Measurements from ENCODE around the gene GNAI1.

Gene GNAI1

DNA sequence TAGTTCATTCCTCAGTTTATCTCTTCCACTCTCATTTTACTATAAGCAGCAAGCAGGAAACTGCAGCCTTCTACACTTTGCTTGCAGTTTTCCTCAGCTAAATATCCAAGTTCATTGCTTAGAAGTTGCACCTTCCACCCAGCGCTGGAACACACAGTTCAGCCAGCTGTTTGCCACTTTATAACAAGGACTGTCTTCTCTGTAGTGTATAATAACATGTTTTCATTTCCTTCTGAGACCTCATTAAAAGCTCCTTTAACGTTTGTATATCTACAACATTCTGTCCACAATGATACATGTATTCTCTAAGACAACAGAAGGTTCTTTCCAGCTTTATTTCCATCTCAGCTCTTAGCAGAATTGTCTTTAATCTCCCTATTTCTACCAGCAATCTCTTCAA, 74.1 kb downstream of the GNAI1 start:
- DNase-seq (ENCODE audit: low read depth in 2 of 2) = no peak

DNA sequence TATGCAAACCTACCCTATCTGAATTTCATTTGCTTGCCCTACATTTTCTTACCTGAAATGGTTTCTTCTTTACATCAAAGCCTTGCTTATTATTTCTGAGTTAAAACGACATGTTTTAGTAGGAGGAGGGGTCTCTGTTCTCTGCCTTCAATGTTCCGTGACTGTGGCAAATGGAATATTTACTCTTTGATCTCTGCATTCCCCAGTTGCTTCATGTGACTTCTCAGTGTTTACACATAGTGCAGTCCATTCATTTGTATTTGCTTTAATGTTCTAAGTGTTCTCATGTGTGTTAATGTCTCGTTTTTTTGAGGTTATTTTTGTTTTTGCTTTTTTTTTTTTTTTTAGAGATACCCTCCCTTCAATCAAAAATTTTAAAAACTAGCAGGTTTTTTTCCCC, 75.8 kb downstream of the GNAI1 start:
- DNase-seq (ENCODE audit: low read depth in 2 of 2) = no peak

DNA sequence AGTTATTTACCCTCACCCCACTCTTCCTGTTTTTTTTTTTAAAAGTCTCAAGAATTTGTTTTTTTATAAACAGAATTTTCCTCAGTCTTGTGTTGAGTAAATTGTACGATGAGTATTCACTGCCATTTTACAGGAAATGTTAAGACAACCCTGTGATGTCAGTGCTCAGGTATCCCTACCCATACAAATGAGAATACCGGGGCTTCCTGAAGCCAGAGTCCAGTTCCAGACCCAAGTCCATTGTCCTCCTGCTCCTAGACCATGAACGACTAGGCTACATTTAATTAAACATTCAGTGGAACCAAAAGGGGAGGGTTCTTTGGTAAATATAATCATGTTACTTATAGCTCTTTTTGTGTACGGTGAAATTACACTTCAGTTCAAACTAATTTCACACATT, 79.2 kb downstream of the GNAI1 start:
- DNase-seq (ENCODE audit: low read depth in 2 of 2) = no peak

DNA sequence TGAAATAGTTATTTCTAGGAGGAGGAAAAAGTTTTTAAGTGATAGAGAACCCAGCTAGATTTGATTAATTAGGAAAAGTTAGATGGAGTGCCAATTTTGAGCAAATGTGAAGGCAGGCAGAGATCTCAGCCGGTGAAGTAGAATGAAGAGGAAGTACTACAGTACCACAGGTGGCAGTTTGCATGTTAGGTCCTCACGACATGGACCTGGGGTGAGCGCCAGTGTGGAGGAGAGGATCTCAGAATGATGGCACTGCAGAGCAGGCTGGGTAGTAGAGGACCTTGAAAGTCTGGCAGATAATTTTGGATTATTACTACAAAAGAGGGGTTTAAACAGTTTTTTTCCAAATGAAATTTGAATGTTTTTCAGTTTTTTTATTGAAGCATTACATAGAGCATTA, 81.1 kb downstream of the GNAI1 start:
- no peak for DNase-seq (ENCODE audit: low read depth in 2 of 2)

DNA sequence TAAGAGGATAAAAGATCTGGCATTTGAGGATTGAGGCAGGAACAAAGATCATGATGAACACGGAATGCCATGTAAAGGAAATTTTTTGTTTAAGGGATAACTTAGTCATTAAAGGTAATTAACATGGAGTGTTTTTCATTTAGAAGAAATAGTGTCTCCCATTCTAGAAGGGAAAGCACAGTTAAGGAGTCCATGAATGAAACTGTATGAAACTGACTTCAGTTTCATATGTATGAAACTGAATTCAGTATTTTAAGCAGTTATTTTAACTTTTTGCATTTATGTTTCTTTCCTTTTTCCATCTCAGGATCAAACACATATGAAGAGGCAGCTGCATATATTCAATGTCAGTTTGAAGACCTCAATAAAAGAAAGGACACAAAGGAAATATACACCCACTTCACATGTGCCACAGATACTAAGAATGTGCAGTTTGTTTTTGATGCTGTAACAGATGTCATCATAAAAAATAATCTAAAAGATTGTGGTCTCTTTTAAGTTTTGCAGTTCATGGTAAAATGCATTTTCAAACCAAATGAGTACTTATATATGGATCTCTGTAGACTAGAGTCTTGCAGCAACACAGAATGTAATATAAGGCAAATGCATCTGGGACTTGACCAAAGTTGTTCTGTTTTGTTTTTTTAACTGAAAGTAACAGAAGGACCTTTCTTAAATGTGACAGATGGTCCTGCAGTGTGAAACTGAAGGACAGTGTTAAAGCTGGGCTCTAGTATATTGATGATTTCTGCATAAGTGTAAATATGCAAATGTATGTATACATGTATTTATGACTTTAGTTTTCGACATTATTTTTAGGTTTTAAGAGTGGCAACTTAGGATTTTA, 82.6 kb downstream of the GNAI1 start:
- no peak for DNase-seq (ENCODE audit: low read depth in 2 of 2)

DNA sequence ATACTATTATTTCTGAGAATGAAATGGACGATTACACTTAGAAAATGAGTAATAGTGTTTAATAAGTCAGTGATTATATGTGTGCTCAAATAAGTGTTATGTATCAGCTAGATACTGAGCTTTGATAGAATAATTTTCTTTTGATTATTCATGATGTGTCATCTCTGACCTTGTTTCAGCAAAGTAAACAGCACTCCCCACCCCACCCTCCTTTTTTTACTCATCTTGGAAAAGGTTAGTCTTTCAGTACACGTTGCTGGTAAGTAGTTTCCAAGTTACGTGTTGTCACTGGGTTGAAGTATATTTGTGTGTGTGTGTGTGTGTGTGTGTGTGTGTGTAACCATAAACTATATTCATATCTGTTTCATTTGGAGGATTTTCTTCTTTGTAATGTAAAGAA, 84.1 kb downstream of the GNAI1 start:
- peak; percentile 7 to 16 for DNase-seq (ENCODE audit: low read depth in 2 of 2)

DNA sequence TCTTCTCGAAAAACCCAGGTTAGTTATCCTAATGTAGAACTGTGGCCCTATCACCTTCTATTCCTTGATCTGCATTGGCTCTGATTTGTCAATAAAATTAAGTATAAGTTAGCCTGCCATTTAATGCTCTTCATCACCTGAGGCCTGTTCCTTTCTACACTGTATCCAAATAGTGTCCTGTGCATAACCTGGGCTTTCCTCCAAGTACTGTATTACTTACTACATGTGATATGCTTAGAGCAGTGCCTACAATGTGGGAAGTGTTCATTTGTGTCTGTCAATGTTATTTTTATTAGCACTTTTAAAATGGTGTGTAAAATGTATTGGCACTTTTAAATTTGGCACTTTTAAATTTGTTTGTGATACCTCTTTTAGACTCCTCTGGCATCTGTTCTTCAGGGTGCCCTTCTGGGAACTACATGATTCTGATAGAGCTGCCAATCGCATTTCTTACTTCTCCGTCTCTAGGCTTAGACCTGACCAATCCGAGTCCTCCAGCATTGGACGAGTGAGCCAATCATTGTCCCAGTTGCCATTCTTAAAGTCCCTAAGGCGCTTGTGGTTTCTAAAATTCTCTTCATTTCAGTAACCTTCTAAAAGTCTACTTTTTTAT, 85.5 kb downstream of the GNAI1 start:
- DNase-seq (ENCODE audit: low read depth in 2 of 2) = no peak

DNA sequence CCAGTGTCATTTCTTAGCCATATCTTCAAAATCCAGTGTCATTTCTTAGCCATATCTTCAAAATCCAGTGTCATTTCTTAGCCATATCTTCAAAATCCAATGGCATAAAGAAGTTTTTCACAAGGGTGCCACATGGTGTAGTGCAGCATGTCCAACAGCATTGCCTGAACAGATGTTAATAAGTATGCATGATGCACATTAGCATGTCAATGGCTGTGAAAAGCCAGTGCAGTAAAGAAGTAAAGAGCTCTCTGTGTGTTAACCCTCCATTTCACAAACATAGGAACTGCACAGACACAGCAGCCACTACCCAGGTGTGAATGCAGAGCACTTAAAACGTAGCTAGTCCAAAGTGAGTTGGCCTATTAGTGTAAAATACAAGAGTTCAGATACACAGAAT, 89.8 kb downstream of the GNAI1 start:
- no peak for DNase-seq (ENCODE audit: low read depth in 2 of 2)

DNA sequence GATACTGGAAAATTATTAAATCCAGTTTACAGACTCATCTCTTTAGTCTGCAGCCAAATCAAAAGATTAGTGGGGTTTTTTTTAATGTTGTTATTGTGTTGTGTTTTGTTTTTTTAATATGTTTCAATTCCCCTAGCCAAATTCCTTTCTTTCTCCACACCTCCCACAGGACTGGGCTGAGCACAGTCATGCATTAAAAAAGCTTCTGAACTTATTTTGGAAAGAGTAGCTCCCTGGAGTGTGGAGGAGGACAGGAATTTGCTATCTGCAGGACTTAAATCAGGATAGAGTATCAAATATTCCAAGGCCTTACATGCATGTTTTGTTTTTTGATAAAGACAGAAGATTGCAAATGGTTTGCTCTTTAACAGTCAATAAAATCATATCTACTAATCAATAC, 90.7 kb downstream of the GNAI1 start:
- DNase-seq (ENCODE audit: low read depth in 2 of 2) = no peak

DNA sequence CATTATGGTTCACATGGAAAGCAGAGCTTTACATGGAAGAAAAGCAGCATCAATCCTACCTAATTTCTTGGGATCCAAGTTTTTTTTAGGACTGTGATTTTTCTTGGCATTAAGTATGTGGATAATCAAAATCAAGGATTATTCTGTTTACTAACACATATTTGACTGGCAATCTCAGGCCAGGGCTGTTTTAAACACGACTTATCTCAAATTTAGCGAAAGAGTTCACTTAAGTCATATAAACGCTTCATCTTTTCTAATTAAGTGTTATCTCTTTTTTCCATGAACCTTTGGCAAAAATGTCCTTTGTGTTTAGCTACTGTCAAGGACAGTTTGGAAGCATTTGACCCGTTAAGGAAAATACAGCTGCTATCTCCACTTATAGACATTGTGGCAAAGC, 92.0 kb downstream of the GNAI1 start:
- no peak for DNase-seq (ENCODE audit: low read depth in 2 of 2)

DNA sequence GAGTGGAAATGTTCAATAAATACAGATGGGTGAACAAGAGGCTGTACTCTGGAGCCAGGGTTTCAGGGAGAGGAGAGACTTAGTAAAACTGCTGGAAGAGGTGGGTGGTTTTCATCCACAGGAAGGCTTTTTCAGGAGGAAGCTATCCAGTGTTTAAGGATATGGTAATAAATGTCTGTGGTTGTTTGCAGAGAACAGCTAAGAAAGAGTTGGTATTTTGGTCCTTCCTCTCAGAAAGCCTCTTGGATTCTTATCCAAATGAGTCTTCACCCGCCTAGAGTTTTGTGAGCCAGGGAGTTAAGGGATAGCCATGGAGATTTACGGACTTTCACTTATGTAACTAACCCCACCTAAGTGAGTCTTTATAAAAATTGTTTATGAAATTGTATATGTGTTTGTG, 95.7 kb downstream of the GNAI1 start:
- no peak for DNase-seq (ENCODE audit: low read depth in 2 of 2)

DNA sequence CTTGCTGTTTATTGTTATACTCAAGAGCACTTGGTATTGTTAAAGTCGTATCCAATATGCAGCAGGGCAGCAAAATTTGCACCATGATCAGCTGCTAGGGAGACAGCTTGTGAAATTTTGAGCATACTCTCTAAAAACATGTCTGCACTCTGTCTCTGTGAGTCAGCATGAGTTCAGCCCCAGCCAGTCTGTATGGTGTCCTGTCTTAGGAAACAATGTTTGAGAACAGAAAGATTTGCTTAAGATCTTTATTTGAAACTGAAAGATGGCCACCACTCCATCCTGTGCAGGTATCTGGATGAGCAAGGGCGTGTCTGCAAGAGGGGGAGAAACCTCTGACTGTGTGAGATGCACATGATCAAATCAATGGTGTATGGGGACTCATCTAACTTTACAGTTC, 97.1 kb downstream of the GNAI1 start:
- no peak for DNase-seq (ENCODE audit: low read depth in 2 of 2)

DNA sequence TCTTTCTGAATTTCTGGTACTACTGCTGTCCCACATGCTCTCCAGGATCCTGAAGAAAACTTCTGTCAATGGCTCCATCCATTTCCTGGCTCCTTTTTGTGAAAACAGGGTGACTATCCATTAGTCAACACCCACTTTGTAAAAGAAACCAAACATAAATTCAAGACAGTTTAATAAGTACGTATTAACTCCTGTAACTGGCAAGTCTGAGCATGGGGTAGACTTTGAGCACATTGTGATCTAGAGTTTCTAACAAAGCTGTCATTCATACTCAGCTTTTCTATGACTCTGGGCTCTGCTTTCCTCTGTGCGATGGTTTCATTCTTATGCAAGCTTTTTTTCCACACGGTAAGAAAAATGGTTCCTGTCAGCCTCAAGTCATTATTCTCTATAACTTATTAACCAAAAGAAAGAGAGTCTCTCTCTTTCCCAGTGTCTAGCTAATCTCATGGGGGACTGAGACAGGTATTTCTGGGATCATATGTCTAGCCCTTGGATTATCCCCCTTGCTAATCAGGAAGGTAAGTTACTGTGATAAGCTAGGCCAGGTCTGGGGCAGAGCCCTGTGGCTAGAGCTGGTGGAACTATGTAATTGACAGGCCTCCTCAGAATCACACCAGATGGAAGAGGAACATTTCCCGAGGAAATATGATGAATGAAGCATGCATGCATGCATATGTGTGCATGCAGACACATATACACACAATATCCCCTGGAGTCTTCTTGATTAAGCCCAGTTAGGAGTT, 98.5 kb downstream of the GNAI1 start:
- no peak for DNase-seq (ENCODE audit: low read depth in 2 of 2)

DNA sequence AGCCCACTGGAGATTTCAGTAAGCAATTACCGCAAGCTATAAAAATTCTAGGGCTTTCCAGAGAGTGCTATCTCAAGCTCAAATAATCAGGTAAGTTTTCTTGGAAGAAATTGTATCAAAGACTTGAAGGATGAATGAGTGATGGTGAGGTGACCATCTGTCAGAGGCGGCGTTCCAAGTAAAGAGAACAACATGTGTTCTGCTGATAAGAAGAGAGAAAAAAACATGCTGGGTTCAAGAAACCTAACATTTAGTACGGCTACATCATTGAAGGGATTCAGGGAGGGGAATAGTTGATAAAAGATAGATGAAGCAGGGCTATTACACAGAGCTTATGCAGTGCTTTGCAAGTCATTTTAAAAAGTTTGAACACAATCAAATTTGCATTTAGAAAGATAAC, 100.7 kb downstream of the GNAI1 start:
- no peak for DNase-seq (ENCODE audit: low read depth in 2 of 2)

DNA sequence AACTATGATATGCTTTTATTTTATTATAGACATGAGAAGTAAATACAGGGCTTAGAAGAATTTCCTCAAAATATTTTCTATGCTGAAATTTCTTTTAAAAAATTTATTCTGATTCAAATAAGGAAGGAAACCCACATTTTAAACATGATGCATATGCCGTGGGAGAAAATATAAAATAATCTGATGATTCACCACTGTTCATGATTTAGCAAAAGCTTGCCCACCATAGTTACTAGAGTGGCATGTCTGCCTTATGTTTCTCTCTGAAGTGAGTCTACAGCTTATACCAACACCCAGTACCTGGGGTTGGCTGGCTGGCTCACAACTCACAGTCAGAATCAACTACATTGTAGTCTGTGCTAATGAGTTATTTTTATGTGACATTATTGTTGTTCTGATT, 102.0 kb downstream of the GNAI1 start:
- no peak for DNase-seq (ENCODE audit: low read depth in 2 of 2)

DNA sequence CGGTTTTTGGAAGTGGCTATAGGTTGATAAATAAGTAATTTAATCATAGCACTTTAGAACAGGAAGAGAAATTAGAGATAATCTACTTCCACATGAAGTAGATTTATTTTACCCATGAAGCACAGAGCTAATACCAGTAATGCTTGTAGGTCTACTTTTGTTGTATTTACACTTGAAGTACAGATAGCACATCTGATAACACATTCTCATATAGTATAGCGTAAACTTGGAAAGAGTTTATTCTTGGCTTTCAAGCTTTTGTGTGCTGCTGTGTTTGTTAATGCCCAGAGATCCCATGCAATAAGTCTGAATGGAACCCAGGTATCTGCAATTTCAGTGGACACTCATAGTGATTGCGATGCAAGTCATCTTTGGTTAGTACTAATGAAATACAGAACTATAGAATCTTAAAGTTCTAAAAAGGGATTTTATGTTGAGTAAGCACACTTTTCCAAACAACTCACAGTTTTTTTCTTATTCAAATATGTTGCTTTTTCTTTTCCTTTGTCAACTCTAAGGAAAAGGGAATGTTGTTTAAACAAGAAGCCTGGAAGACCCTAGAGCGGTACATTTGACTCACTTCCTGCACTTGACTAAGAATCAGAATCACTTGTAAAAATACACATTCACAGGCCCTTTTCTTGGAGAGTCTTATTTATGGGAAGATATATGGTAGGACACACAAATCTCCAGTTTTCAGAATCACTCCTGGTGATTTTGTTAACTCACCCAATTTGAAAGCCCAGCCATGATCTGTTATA, 105.8 kb downstream of the GNAI1 start:
- DNase-seq (ENCODE audit: low read depth in 2 of 2) = no peak

DNA sequence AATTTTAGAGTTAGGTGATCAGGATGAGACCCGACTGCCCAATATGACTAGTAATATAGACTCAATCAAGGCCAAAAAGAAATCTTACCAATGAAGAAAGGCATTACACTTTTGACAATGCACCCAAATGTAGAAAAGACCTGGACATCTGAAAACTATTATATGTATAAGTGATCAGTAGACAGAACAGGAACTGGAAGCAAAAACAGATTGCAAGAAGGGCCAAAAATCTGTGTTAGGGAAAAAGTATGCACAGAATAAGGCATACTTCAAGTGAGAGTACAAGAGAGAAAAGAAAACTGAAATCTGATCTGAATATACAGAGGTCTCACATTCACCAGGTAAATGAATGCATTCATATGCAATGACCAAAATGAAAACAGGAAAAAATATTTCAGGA, 107.0 kb downstream of the GNAI1 start:
- DNase-seq (ENCODE audit: low read depth in 2 of 2) = no peak

DNA sequence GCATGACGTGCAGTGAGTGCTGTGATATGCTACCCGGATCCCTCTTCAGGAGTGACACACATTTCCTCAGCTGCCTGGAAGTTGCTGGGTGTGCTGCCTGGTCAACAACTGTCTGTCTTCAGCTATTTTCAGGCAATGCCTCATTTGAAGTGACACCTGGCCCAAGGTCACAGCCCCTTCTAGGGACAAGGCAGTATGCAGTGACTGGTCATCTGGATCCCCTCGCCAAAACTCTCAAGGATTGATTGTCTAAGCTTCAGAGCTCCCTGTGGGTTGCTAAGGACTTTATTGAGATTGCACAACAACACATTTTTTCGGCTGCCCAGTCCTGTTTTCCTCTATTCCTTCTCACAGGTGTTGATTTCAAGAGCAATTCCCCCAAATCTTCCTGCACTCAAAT, 108.8 kb downstream of the GNAI1 start:
- DNase-seq (ENCODE audit: low read depth in 2 of 2) = no peak

DNA sequence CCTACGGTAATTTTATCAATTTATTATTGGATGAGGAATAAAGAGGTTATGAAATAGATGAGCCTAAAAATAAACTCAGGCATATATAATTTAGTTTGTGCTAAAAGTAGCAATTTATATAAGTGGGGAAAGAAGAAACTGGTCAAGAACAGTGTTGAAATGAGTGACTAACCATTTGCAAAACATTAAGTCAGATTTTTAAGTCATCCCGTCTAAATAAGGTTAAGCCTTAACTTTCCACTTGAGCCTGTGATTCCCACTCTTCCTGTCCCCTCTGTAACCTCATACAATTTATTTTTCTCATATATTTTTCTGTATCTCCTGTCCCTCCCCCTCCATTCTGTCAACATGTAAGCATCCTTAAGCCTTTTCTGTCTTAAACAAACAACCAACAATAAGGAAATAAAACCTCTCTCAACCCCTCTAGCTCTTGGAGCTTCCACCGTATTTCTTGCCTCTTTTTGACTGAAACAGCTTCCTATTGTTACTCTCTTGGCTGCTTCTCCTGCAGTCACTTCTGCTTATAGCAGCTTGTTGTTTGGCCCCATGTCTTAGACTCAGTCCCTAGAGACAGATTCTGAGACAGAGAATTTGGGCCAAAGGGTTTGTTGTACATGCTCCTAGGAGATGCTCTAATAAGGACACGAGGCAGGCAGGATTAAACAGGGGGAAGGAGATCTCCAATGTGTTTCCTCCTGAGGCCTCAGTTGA, 109.7 kb downstream of the GNAI1 start:
- DNase-seq (ENCODE audit: low read depth in 2 of 2) = no peak

DNA sequence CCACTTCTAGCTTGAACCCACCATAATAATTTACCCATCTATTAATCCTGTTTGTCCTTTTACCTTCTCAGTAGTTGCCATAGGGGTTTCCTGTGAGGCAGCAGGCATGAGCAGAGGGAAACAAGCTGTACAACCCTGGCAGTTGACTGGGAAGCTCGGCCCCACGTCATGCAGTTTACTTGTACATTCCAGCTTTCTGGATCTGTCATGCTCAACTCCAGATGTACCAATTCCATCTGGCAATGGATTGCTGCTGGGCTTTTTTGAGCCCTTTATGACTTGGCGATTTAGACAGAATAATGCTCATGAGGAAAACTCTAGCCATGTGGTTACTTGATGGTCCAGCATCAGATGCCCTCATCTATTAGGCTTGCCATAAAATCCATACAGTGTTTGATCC, 112.5 kb downstream of the GNAI1 start:
- peak in 1 of 2 experiments; percentile 22 for DNase-seq (ENCODE audit: low read depth in 2 of 2)

DNA sequence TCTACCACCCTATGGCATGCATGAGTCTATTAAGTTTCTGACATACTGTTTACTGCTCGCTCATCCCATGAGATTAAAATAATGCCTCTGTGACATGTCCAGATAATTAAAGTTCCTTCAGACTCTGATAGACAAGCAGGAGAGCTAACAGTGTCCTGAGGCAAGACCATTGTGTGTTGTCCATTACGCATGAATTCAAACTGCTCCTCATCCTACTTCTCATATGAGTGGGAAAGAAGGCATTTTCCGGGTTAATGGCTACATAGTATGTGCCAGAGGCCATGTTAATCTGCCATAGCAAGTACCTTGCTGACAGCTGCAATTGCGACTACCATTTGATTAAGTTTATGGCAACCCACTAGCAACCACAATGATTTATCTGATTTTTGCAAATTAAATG, 113.3 kb downstream of the GNAI1 start:
- no peak for DNase-seq (ENCODE audit: low read depth in 2 of 2)

DNA sequence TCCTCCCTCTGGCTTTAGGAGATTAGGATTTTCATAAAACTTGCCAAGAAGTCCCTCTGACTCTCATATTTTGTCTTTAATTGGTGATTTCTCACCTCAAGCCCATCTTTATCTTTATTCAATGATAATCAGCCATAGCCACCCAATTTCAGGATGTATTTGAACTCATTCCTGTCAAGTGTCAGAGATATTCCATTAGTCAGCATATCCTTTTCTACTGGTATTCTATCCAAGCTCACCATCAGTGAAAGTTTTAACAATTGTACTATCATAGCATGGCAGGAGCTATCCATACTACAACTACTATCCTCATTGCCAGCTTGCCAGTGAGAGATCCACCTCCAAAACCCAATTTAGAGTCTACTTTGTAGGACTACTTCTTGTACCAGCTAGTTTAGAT, 114.6 kb downstream of the GNAI1 start:
- DNase-seq (ENCODE audit: low read depth in 2 of 2) = no peak
